Esophagus muscularis mucosa (tissue), 4 donors: ENCODE measurements around the gene RBP7. TPM values are rescaled to one million over a fixed set of nuclear protein-coding genes. Genes with fewer than 3 reads are reported as not detected.

ENCODE experiments used
- DNase-seq: peaks from one replicate; pipeline ENCODE4 v3.0.0-alpha.2; 2017; ENCODE audit errors: extremely low spot score
- H3K27ac ChIP-seq, 4 donors: fragments of 200-600 bp; sonication (generic); replicated peaks in 1 of 4; 1 replicate in 3 of 4; 2 replicates in 1 of 4; pipeline ENCODE4 v1.5.1; 2016 to 2019; ENCODE audit warnings: mild to moderate bottlenecking in 1 of 4
- H3K27me3 ChIP-seq, 4 donors: fragments of 200-600 bp; sonication (generic); one replicate each; pipeline versions ENCODE4 v1.5.1 to v1.6.0; 2016 to 2019
- H3K36me3 ChIP-seq, 4 donors: fragments of 200-600 bp; sonication (generic); one replicate each; pipeline ENCODE4 v1.5.1; 2016 to 2019
- H3K4me1 ChIP-seq, 4 donors: fragments of 200-600 bp; sonication (generic); one replicate each; pipeline ENCODE4 v1.5.1; 2016 to 2019
- H3K4me3 ChIP-seq, 4 donors: fragments of 200-600 bp; sonication (generic); 1 replicate in 2 of 4; 2 replicates in 2 of 4; pipeline ENCODE4 v1.5.1; 2016 to 2019; ENCODE audit warnings: mild to moderate bottlenecking in 4 of 4, moderate library complexity in 1 of 4
- H3K9me3 ChIP-seq, 4 donors: fragments of 200-600 bp; sonication (generic); 1 replicate in 3 of 4; 2 replicates in 1 of 4; pipeline ENCODE4 v1.5.1; 2016 to 2019
- CTCF ChIP-seq, 3 experiments: fragments of 200-600 bp in 2 of 3; fragments of 450-650 bp in 1 of 3; sonication (generic) in 2 of 3; IDR thresholded peaks; one replicate each; pipeline ENCODE4 v1.5.1; 2017 to 2019; ENCODE audit warnings: antibody characterized with exemption in 3 of 3, mild to moderate bottlenecking in 2 of 3, moderate library complexity in 1 of 3
- EP300 ChIP-seq: sonication (generic); formaldehyde crosslinking; IDR thresholded peaks from one replicate; pipeline ENCODE4 v1.6.1; 2017; ENCODE audit warnings: antibody characterized with exemption
- POLR2A ChIP-seq: fragments of 450-650 bp; IDR thresholded peaks from one replicate; pipeline ENCODE4 v1.6.1; 2017; ENCODE audit warnings: antibody characterized with exemption, moderate library complexity, mild to moderate bottlenecking, low read depth
- POLR2AphosphoS5 ChIP-seq, 2 donors: sonication (generic); formaldehyde crosslinking; IDR thresholded peaks; one replicate each; pipeline ENCODE4 v1.6.1; 2017; ENCODE audit warnings: antibody characterized with exemption in 2 of 2
- WGBS: methylation state at CpG from one replicate; pipeline ENCODE4 v1.1.5; 2018; 5-methylcytosine and 5-hydroxymethylcytosine counted together
- intact Hi-C: fragments of 100-400 bp; cut with DNase I; formaldehyde crosslinking; loops from one replicate; pipeline ENCODE4 v1.15.1; 2023
- total RNA-seq, 4 donors: library from RNA; depleted of rRNA; stranded (reverse); fragments of >200 nt; gene quantifications; one replicate each; pipeline versions ENCODE4 v1.1.0 to v1.2.1, GENCODE V29; 2016

The RBP7 gene
- total RNA-seq = 10 to 100 TPM in 3 of 4 donors, 1 to 10 TPM in 1; 5.4 to 30.2 (median 18.1) TPM

GRCh38 chr1:9996624-9997582 lies at the start of gene RBP7:
TSS of gene RBP7 (plus strand) at chr1:9997228. CDS start at chr1:9997259, 31 bp downstream.
- no peak for TF ChIP-seq CTCF (IDR thresholded peaks at IDR 0.05)
- peak in 1 of 2 donors; percentile 42 for TF ChIP-seq POLR2AphosphoS5 (IDR thresholded peaks at IDR 0.05)
- no peak for TF ChIP-seq POLR2A
- no peak for TF ChIP-seq EP300
- DNase-seq = no peak
- no peaks in the 10 kb centered on the region for H3K9me3 ChIP-seq
- peak within 1 kb of the TSS; percentile 64 to 75 (median 70) for H3K4me3 ChIP-seq
- H3K36me3 ChIP-seq = peaks cover 0 to 4% (median 0%) of the 10 kb centered on the region in 4 donors
- peaks cover 0 to 25% (median 8%) of the 10 kb centered on the region in 4 donors for H3K27me3 ChIP-seq
- intact Hi-C loops = no loop called here
- WGBS = 23% methylated on average over 22 of the region's 71 CpGs
- peaks cover 0 to 23% (median 18%) of the 10 kb centered on the region in 4 donors for H3K4me1 ChIP-seq
- peak within 1 kb of the TSS in 2 of 4 donors; percentile 52 to 66 for H3K27ac ChIP-seq

GRCh38 chr1:9957726-9958125 lies 39.3 kb upstream of the RBP7 start:
- no peaks in the 10 kb centered on the region for H3K4me1 ChIP-seq
- no peak for DNase-seq
- no peak overlapping the region for H3K27ac ChIP-seq
- H3K27me3 ChIP-seq = no peaks in the 10 kb centered on the region
- TF ChIP-seq POLR2A (no peak), EP300 (no peak), CTCF (IDR thresholded peaks at IDR 0.05) (no peak)
- no peaks in the 10 kb centered on the region for H3K9me3 ChIP-seq
- intact Hi-C loops = loop anchor here (10.0 kb wide), 1 partner anchor 377 kb away; no protein-coding TSS in a partner anchor
- WGBS = 89% methylated on average over 8 of the region's 8 CpGs
- no peak overlapping the region for H3K4me3 ChIP-seq
- peaks cover 0 to 7% (median 0%) of the 10 kb centered on the region in 4 donors for H3K36me3 ChIP-seq

DNA sequence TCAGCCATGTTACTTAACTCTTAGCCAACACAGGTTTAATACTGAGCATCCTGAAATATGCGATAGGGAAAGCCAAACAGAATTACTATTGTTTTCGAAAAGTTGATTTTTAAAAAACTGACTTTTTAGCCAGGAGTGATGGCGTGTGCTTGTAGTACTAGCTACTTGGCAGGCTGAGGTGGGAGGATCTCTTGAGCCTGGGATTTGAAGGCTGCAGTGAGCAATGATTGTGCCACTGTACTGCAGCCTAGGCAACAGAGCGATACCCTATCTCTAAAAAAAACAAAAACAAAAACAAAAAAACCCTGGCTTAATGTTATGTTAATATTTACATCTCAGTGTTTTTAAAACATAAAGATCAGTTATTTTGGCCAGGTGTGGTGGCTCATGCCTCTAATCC lies 37.0 kb upstream of the RBP7 start:
- no peaks in the 10 kb centered on the region for H3K4me1 ChIP-seq
- intact Hi-C loops = no loop called here
- H3K27me3 ChIP-seq = no peaks in the 10 kb centered on the region
- H3K9me3 ChIP-seq = no peaks in the 10 kb centered on the region
- TF ChIP-seq CTCF (IDR thresholded peaks at IDR 0.05) = no peak
- no peak for TF ChIP-seq POLR2A
- TF ChIP-seq EP300 = no peak
- no peak for TF ChIP-seq POLR2AphosphoS5 (IDR thresholded peaks at IDR 0.05)
- no peak for DNase-seq
- H3K36me3 ChIP-seq = peaks cover 0 to 12% (median 4%) of the 10 kb centered on the region in 4 donors
- no peak overlapping the region for H3K4me3 ChIP-seq
- H3K27ac ChIP-seq = no peak overlapping the region
- 75% methylated on average over 4 of the region's 4 CpGs for WGBS

- TF ChIP-seq CTCF (IDR thresholded peaks at IDR 0.05) (no peak), POLR2AphosphoS5 (IDR thresholded peaks at IDR 0.05) (no peak), EP300 (no peak), POLR2A (no peak)
- H3K27ac ChIP-seq = no peak overlapping the region
- peaks cover 0 to 12% (median 4%) of the 10 kb centered on the region in 4 donors for H3K36me3 ChIP-seq
- H3K4me1 ChIP-seq = no peaks in the 10 kb centered on the region
- no peak for DNase-seq
- H3K9me3 ChIP-seq = no peaks in the 10 kb centered on the region
- H3K4me3 ChIP-seq = no peak overlapping the region
- 89% methylated on average over 8 of the region's 12 CpGs for WGBS
- H3K27me3 ChIP-seq = no peaks in the 10 kb centered on the region
- intact Hi-C loops = no loop called here
Observed at GRCh38 chr1:9960706-9961562, 36.1 kb upstream of the RBP7 start.
